ENCODE results near the gene IL17D.
"Not testable (repeated sequence)": the region's sequence is repeated elsewhere in the genome, so short reads cannot be mapped to it uniquely, and the experiment has no call there.

IL17D gene

GRCh38 chr13:20729633-20730585 is 26.4 kb downstream of the IL17D start:
- in situ Hi-C loops (cut with HindIII; ENCODE audit: low sequenced_read_pairs): no loop called here
- no peak for DNase-seq (ENCODE audit: low read depth)

DNA sequence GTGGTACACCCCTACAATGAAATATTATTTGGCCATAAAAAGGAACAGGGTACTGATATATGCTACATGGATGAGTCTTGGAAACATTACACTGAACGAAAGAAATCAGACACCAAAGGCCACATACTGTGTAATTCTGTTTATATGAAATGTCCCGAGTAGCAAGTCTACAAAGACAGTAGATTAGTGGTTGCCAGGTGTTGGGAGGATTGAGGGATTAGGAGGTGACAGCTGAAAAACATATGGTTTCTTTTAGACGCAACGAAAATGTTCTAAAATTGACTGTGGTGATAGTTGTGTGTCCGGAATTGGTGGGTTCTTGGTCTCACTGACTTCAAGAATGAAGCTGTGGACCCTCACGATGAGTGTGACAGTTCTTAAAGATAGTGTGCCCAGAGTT is 35.1 kb downstream of the IL17D start:
- no peak for DNase-seq (ENCODE audit: low read depth)
- in situ Hi-C loops (cut with HindIII; ENCODE audit: low sequenced_read_pairs): no loop called here
- no peak overlapping the region for H3K4me3 ChIP-seq (ENCODE audit: low read depth, low read length)
- no peak for TF ChIP-seq CTCF (IDR thresholded peaks at IDR 0.05; ENCODE audit: low read depth, low read length, missing control alignments)

More at GRCh38 chr13:20729633-20730585, 26.4 kb downstream of the IL17D start:
- no peak overlapping the region for H3K4me3 ChIP-seq (ENCODE audit: low read depth, low read length)
- TF ChIP-seq CTCF (IDR thresholded peaks at IDR 0.05; ENCODE audit: low read depth, low read length, missing control alignments): no peak

- in situ Hi-C loops (cut with HindIII; ENCODE audit: low sequenced_read_pairs): no loop called here
- no peak for TF ChIP-seq CTCF (IDR thresholded peaks at IDR 0.05; ENCODE audit: low read depth, low read length, missing control alignments)
- no peak for DNase-seq (ENCODE audit: low read depth)
- H3K4me3 ChIP-seq (ENCODE audit: low read depth, low read length): no peak overlapping the region
Measured at GRCh38 chr13:20740021-20740420, 36.5 kb downstream of the IL17D start.

GRCh38 chr13:20743830-20744404 is 40.4 kb downstream of the IL17D start:
- in situ Hi-C loops (cut with HindIII; ENCODE audit: low sequenced_read_pairs); DNase-seq (ENCODE audit: low read depth); H3K4me3 ChIP-seq (ENCODE audit: low read depth, low read length): not testable (repeated sequence)

GRCh38 chr13:20749377-20749776 is 45.9 kb downstream of the IL17D start:
- H3K4me3 ChIP-seq (ENCODE audit: low read depth, low read length): no peak overlapping the region
- no peak for DNase-seq (ENCODE audit: low read depth)
- in situ Hi-C loops (cut with HindIII; ENCODE audit: low sequenced_read_pairs): no loop called here
- TF ChIP-seq CTCF (IDR thresholded peaks at IDR 0.05; ENCODE audit: low read depth, low read length, missing control alignments): no peak

- no peak overlapping the region for H3K4me3 ChIP-seq (ENCODE audit: low read depth, low read length)
- no peak for TF ChIP-seq CTCF (IDR thresholded peaks at IDR 0.05; ENCODE audit: low read depth, low read length, missing control alignments)
- in situ Hi-C loops (cut with HindIII; ENCODE audit: low sequenced_read_pairs): no loop called here
- no peak for DNase-seq (ENCODE audit: low read depth)
Measured at GRCh38 chr13:20754009-20754408, 50.5 kb downstream of the IL17D start.

DNA sequence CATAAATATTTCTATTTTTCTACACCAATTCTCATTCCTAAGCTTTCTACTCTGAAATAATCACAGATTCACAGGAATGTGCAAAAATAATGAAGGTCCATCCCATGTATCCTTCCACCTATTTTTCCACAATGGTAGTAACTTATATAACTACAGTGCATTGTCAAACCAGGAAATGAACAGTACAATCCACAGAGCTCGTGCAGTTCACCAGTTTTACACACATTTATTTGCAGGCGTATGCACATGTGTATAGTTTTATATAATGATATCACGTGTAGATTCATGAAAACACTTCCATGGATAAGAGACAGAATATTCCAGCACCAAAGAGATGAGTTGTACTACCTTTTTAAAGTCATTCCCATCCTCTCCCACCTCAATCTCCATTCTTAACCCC is 57.4 kb downstream of the IL17D start:
- H3K4me3 ChIP-seq (ENCODE audit: low read depth, low read length): no peak overlapping the region

More for the DNA sequence above, 57.4 kb downstream of the IL17D start:
- no peak for TF ChIP-seq CTCF (IDR thresholded peaks at IDR 0.05; ENCODE audit: low read depth, low read length, missing control alignments)
- DNase-seq (ENCODE audit: low read depth): no peak
- in situ Hi-C loops (cut with HindIII; ENCODE audit: low sequenced_read_pairs): no loop called here

All from astrocyte of the cerebellum (primary cell).